ENCODE results near the gene EMID1. TPM values are rescaled to one million over a fixed set of nuclear protein-coding genes. Genes with fewer than 3 reads are reported as not detected.

Gene EMID1
- total RNA-seq, 1 donor from 2014 or later, result 10.4 TPM

DNA sequence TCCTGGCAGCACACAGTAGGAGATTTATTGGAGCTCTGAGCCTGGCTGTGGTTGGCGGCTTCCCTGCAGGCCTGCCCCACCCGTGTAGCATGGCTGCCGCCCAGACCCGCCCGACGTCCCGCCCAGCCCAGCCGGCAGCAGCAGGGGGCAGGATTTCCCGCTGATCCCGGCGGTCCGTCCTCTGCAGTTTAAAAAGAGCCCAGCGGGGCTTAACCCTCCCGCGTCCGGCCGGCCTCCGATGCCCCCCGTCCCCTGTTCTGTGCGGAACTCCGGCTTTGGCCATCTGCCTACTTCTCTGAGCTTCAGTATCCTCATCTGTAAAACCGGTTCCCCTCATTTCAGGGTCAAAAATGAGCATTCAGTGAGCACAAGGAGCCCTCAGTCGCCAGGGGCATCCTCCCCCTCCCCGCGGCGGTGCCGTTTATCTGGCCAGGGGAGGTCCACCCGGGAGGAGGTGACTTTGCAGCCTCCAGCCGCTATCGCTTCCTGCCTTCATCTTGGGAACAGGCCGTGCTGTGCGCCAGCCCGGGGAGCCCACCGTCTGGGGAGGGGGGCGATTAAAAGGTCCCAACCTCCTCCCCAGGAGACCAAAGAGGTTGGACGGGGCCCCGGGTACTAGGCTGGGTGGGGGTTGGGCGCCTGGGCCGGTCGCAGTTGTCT is 100.6 kb downstream of the EMID1 start, which contains the start of gene GAS2L1:
GAS2L1 (plus strand) TSS at position 476 of the 660 bp plus-strand sequence. CDS start 1,456 bp downstream, outside the sequence.
- TF ChIP-seq, protein P1, sequence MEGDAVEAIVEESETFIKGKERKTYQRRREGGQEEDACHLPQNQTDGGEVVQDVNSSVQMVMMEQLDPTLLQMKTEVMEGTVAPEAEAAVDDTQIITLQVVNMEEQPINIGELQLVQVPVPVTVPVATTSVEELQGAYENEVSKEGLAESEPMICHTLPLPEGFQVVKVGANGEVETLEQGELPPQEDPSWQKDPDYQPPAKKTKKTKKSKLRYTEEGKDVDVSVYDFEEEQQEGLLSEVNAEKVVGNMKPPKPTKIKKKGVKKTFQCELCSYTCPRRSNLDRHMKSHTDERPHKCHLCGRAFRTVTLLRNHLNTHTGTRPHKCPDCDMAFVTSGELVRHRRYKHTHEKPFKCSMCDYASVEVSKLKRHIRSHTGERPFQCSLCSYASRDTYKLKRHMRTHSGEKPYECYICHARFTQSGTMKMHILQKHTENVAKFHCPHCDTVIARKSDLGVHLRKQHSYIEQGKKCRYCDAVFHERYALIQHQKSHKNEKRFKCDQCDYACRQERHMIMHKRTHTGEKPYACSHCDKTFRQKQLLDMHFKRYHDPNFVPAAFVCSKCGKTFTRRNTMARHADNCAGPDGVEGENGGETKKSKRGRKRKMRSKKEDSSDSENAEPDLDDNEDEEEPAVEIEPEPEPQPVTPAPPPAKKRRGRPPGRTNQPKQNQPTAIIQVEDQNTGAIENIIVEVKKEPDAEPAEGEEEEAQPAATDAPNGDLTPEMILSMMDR (conservative IDR thresholded peaks at IDR 0.05), result peak; percentile 66
- Mint-ChIP-seq H3K27me3 (ENCODE audit: low read depth) (peaks cover 8% of the 10 kb centered on the region), H3K4me1 (peaks cover 12% of the 10 kb centered on the region), H3K4me3 (peak within 1 kb of the TSS; percentile 90), H3K9me3 (no peaks in the 10 kb centered on the region), H3K27ac (ENCODE audit: unreplicated experiment) (peak within 1 kb of the TSS; percentile 78), H3K36me3 (ENCODE audit: low read depth) (no peaks in the 10 kb centered on the region)
- DNase-seq (ENCODE audit: low read depth, low spot score), result peak; percentile 80

DNA sequence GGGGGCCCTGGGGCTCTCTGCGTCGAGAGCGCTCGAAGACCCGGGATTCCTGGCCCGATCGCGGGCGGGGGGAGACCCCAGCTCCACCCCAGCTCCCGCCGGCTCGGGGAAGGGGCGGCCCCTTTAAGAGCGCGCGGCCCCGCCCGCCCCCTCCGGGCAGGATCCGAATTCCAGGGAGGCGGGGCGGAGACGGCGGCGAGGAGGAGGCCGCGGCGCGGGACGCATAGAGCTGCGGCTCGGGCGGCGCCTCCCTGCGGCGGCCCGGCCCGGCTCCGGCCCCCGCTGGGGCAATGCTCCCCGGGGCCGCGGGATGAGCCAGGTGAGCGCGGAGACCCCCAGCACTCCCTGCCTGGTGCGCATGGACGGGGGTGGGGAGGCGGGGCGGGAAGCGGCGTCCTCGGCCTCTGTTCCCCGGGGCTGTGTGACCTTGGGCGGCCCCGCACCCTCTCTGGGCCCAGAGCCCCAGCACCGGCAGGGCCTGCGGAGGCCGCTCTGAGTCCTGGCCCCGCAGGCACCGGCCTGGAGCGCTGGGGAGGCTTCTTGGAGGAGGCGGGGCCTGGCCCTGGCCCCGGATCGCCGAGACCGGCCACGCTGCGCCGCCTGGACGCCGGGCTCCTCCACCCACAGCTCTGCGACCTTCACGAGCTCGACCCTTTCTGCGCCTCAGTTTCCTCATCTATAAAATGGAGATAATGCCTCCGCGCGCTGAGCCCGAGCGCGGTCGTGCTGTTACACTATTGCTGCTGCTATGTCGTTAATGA is 101.3 kb downstream of the EMID1 start:
- no peaks in the 10 kb centered on the region for H3K9me3 Mint-ChIP-seq
- H3K36me3 Mint-ChIP-seq (ENCODE audit: low read depth), result no peaks in the 10 kb centered on the region
- peaks cover 5% of the 10 kb centered on the region for H3K27me3 Mint-ChIP-seq (ENCODE audit: low read depth)
- peak; percentile 79 for DNase-seq (ENCODE audit: low read depth, low spot score)
- H3K4me3 Mint-ChIP-seq, result peak overlapping the region; percentile 90
- H3K4me1 Mint-ChIP-seq, result peaks cover 12% of the 10 kb centered on the region
- TF ChIP-seq, protein P1 (conservative IDR thresholded peaks at IDR 0.05), result peak; percentile 11
- peak overlapping the region; percentile 75 for H3K27ac Mint-ChIP-seq (ENCODE audit: unreplicated experiment)

DNA sequence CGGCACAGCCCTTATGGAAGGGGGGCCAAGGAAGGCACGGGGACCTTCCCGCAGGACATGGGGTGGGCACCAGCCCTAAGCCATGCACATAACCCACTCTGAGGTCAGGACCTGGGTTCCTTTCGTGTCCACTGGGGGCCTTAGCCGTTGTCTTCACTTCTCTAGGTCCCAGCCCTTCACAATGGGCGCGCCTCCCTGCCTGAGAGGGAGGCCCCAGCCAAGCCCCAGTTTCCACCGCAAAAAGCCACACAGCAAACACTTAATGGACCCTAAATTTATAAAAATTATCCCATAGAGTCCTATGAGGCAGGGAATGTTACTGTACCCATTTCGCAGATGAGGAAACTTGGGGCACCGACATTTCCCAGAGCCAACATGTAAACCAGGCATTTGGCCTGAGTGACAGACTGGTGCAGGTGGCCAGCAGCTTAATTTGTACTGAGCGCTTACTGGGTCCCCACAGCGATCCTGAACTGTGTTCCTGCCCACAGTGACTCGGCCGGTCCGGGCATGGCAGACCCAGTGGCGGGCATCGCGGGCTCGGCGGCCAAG is 102.0 kb downstream of the EMID1 start:
- TF ChIP-seq, protein P1 (conservative IDR thresholded peaks at IDR 0.05), result peak; percentile 7
- Mint-ChIP-seq H3K4me1 (peaks cover 16% of the 10 kb centered on the region), H3K27ac (ENCODE audit: unreplicated experiment) (peak overlapping the region; percentile 75), H3K27me3 (ENCODE audit: low read depth) (peaks cover 8% of the 10 kb centered on the region), H3K36me3 (ENCODE audit: low read depth) (no peaks in the 10 kb centered on the region), H3K4me3 (peak overlapping the region; percentile 90), H3K9me3 (no peaks in the 10 kb centered on the region)
- no peak for DNase-seq (ENCODE audit: low read depth, low spot score)

DNA sequence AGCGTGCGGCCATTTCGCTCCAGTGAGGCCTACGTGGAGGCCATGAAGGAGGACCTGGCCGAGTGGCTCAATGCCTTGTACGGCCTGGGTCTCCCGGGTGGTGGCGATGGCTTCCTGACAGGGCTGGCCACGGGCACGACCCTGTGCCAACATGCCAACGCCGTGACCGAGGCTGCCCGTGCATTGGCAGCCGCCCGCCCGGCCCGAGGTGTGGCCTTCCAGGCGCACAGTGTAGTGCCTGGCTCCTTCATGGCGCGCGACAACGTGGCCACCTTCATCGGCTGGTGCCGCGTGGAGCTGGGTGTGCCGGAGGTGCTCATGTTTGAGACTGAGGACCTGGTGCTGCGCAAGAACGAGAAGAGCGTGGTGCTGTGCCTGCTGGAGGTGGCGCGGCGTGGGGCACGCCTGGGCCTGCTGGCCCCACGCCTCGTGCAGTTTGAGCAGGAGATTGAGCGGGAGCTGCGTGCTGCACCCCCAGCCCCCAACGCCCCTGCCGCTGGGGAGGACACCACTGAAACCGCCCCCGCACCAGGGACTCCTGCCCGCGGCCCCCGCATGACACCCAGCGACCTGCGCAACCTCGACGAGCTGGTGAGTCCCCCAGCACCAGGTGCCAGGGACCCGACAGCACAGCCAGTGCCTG is 102.6 kb downstream of the EMID1 start:
- TF ChIP-seq, protein P1 (conservative IDR thresholded peaks at IDR 0.05), result no peak
- DNase-seq (ENCODE audit: low read depth, low spot score), result no peak
- H3K27ac Mint-ChIP-seq (ENCODE audit: unreplicated experiment), result no peak overlapping the region
- H3K4me1 Mint-ChIP-seq, result peaks cover 20% of the 10 kb centered on the region
- H3K9me3 Mint-ChIP-seq, result no peaks in the 10 kb centered on the region
- peak overlapping the region; percentile 66 for H3K4me3 Mint-ChIP-seq
- H3K36me3 Mint-ChIP-seq (ENCODE audit: low read depth), result no peaks in the 10 kb centered on the region
- H3K27me3 Mint-ChIP-seq (ENCODE audit: low read depth), result peaks cover 14% of the 10 kb centered on the region

DNA sequence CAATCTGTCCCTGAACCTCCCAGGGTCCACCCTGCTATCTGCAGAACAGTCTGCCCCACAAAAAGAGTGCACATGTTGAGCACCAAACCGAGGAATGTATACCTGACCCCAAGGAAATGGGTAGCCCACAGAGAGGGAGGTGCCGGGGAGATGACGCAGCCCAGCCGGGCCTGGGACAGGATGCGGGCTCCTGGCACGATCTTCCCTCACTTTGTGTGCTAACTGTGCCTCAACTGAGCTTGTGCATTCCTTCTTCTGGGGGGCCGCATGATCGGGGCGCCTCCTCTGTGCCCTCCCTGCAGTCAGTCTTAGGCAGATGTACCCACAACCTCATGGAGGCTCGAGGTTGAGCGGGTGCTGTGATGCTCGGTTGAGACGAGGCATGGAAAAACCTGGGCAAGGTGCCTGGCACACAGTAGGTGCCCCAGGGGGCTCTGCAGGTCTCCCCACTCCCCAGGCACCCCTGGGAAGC is 103.1 kb downstream of the EMID1 start:
- Mint-ChIP-seq H3K4me1 (peaks cover 20% of the 10 kb centered on the region), H3K36me3 (ENCODE audit: low read depth) (no peaks in the 10 kb centered on the region), H3K27ac (ENCODE audit: unreplicated experiment) (no peak overlapping the region), H3K9me3 (no peaks in the 10 kb centered on the region), H3K4me3 (peak overlapping the region; percentile 66), H3K27me3 (ENCODE audit: low read depth) (peaks cover 20% of the 10 kb centered on the region)
- DNase-seq (ENCODE audit: low read depth, low spot score), result no peak
- TF ChIP-seq, protein P1 (conservative IDR thresholded peaks at IDR 0.05), result no peak
